ENCODE results near the gene GRK5.

GRK5 gene

GRCh38 chr10:119198438-119198837 is 8.9 kb upstream of the GRK5 start:
- DNase-seq (ENCODE audit: low spot score) = no peak

DNA sequence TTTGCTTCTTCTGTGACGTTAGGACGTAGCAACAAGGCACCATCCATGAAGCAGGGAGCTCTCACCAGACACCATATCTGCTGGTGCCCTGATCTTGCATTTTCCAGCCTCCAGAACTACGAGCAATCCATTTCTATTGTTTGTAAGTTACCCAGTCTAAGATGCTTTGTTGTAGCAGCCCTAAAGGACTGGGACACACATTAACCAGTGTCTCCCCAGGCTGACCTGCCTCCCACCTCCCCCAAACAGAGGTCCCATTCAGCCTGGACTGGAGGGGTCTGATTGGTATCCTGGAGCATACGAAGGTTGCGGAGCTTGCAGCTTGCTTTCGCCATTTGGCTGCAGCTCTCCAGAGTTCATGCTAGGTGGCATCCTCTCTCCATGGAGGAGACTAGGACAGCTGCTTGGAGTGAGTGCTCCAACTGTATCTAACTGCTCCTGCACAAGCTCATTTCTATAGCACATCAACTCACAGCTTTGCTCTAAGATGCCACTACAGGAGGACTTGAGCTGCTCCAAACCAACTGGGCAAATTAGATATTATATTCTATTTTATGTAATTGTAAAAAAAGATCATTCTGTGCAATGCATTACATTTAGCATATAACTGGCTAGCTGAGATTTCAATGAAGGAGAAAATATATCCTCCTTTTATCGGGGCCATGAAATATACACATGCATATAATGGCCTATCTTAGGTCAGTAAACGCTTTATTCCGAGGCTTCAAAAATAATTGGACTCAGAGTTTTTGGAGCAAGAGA is 8.0 kb upstream of the GRK5 start:
- DNase-seq (ENCODE audit: low spot score) = peak; percentile 77

- DNase-seq (ENCODE audit: low spot score) = no peak
Observed at GRCh38 chr10:119201233-119201632, 6.1 kb upstream of the GRK5 start.

DNA sequence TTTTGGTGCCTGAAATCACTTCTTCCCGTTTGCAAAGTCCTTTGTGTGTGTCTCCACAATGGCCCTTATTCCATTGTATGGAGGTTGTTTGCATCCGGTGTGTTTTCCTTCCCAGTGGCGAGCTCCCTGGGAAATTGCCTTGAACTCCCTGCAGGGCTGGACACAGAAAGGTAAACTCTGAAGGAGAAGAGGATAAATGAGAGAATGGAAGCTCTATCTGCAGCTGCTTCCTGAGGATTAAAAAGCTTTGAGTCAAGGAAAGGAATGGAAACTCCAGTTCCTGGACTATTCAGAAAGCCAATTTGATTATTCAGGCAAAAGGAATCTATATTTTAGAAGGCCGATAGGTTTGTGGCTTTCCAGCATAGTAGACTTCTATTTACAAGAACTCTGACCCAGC is 4.4 kb upstream of the GRK5 start:
- no peak for DNase-seq (ENCODE audit: low spot score)

DNA sequence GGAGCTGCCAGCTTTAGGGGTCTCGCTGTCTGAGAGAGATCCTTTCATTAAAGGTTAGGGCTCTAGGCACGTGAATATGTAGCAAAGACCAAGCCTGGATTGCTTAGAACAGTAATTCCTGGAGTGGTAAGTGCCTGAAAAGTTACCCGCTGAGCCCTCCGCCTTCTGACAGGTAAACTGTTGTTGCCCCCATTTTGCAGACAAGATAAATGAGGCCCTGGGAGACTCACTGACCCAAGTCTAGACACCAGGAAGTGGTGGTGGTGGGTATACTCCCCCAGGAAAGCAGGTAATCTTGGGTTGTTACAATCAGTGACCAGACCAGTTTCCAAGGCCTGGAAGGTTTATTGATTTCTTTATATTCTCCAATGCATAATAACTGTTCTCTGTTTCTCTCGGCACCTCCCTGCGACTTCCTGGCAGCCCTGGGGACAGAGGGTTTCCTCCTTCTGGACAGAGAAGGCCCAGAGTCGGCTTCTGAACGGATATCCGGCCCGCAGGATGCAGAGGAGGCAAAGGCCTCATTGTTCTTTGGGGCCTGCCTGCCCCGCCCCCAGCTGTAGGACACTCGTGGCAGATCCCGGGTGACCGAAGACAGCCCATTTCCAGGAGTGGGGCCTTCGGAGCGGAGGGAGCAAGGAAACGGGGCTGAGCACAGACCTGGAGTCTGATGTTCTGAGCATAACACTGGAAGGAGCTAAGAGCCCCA is 1.3 kb upstream of the GRK5 start:
- no peak for DNase-seq (ENCODE audit: low spot score)

- peak; percentile 88 for DNase-seq (ENCODE audit: low spot score)
Observed at GRCh38 chr10:119206603-119207365, 587 bp upstream of the GRK5 start.

- no peak for DNase-seq (ENCODE audit: low spot score)
Observed at GRCh38 chr10:119207713-119208552, 562 bp downstream of the GRK5 start.

GRCh38 chr10:119208553-119208940 is 1.2 kb downstream of the GRK5 start:
- DNase-seq (ENCODE audit: low spot score) = no peak

GRCh38 chr10:119209035-119209735 is 1.8 kb downstream of the GRK5 start:
- peak; percentile 67 for DNase-seq (ENCODE audit: low spot score)

DNA sequence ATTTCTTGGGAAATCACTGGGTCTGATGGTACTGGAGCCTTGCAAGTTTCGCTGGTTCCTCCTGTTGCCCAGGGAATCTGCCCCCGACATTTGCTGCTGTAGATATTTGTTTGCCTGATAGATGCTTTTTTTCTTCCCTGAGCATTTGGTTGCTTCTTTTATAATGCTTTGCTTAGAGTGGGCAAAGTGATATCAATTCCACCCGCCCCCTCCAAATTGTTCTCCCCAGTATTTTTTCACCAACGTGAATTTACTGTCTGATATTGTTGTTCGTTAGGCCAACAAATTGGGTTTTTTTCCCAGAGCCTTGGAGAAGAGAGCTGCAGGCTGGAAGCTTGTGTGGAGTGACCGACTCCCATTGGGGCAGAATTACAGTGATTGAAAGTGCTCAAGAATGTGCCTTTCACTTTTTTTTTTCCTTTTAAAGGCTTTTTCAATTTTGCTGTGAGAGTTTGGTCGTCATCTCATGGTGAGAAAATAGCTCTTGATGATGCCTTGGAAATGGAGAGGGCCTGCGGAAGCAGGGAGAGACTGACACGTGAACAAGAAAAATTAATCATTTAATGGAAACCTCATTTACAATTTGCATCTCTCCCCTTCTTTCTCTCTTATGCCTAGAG is 2.5 kb downstream of the GRK5 start:
- no peak for DNase-seq (ENCODE audit: low spot score)

DNA sequence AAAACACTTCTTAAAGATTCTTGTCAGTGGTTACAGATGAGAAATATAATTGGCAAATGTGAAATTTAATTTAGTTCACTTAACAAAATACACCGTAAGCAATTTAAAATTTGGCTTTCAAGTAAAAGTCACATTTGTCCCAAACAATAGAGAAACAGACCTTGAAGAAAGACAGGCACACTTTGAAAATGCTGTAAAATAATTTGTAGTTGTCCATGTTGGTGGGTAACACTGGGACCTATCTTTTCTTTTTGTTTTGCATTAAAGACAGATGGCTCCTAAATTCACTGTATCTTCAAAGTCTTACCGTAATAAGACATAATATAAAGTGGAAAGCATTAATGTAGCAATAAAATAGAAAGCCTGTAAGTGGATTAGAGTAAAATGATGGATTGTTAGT is 3.3 kb downstream of the GRK5 start:
- DNase-seq (ENCODE audit: low spot score) = no peak

DNA sequence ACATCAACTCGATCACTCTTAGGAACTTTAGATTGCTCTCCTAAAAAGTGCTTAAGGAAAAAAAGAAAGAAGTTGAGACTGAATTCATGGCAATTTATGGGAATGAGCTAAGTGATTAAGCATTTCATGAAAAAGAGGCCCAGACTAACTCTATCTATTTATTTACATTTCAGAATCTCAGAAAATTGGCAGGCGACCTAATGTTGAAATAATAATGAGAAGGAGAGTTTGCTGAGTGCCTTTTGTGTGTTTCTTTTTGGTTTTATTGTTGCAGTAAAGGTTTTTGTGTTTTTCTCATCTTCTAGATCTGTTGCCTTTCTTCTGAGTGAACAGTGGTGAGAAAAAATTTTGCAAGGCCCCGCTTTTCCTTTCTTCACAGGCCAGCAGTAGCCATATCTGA is 3.8 kb downstream of the GRK5 start:
- DNase-seq (ENCODE audit: low spot score) = peak; percentile 48

- no peak for DNase-seq (ENCODE audit: low spot score)
Observed at GRCh38 chr10:119211625-119212441, 4.5 kb downstream of the GRK5 start.

DNA sequence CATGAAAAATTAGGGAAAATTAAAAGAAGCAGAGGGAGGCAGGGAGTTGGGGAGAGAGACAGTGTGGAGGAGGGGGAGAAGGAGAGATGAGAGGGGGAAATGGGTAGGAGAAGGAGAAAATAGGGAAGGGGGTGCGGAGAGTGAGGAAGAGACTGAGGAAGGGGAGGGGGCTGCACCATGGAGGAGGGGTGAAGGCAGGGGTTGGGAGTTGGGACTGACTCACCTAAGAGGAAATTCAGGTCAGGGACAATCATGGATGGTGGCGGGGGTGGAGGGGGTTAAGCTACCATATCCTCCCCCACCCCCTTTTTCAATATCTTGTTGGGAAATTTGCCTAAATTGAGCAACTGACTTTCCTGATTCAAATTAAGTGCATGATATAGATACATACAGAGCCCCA is 8.0 kb downstream of the GRK5 start:
- no peak for DNase-seq (ENCODE audit: low spot score)

DNA sequence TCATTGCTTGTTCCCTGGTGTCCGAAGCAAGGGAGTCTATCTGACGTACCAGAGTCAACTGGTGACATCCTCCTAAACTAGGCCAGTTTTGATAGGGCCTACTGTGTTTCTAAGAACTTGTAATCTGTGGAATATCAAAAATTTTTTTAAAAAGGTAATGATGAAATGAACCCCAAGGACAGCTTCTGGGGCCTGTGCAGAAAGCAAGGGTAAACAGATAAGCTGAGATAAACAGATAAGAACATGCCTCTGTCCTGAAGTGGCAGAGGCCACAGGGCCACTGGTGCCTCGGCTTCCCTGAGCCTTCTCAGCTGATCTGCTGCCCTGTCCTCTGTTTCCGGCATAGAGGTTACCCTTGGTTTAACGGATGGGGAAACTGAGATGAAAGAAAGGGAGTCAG is 8.8 kb downstream of the GRK5 start:
- no peak for DNase-seq (ENCODE audit: low spot score)

DNA sequence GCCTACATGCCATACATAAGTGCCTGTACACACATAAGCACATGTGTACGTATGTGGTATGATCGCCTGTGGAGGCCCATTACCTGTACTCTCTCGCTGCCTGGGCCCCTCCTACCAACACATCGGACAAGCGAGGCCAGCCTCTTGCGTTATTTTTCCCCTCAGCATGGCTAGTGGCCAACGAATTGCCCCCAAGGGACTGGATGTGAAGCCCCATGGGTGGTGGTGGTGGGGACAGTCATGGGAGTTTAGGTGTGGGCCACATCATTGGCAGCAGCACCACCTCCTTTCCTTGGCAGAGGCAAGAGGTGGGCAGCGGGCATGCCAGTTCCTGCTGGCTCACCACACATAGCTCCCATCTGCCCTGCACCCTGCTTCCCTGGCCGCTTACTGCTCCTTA is 10.0 kb downstream of the GRK5 start:
- no peak for DNase-seq (ENCODE audit: low spot score)

GRCh38 chr10:119217991-119218490 is 10.7 kb downstream of the GRK5 start:
- DNase-seq (ENCODE audit: low spot score) = no peak

DNA sequence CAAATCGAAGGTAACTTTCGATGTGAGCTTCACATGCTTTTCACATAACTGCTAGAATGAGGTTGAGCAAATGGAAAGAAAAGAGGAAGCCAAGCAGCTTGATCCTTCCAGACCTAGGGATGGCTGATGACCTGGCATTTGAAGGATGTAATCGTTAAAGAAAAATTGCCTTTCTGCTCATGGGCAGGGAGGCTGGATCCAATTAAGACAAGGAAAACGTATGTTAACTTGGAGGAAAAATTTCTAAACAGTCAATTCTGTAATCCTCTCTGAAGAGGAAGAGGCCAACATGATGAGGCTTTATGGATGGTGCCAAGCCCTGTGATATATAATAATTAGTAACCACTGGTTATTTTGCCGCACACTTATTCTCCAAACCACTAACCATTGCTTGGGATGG is 12.5 kb downstream of the GRK5 start:
- DNase-seq (ENCODE audit: low spot score) = no peak

- DNase-seq (ENCODE audit: low spot score) = no peak
Observed at GRCh38 chr10:119221201-119221600, 13.8 kb downstream of the GRK5 start.

GRCh38 chr10:119221666-119222065 is 14.3 kb downstream of the GRK5 start:
- DNase-seq (ENCODE audit: low spot score) = no peak
